Endothelial cell of umbilical vein (primary cell): Measurements from ENCODE around the gene UBE2M. TPM values are rescaled to one million over a fixed set of nuclear protein-coding genes. Genes with fewer than 3 reads are reported as not detected.
"Not testable (repeated sequence)": the region's sequence is repeated elsewhere in the genome, so short reads cannot be mapped to it uniquely, and the experiment has no call there.

Source experiments
- Bru-seq: library from RNA; stranded (reverse); fragments of 400-500 nt; gene quantifications from one replicate; lab custom pipeline; 2021; lab: Mats Ljungman, UMichigan
- BruChase-seq, 2 experiments: library from RNA; stranded (reverse); fragments of 400-500 nt; gene quantifications; one replicate each; lab custom pipeline; 2021; lab: Mats Ljungman, UMichigan
- BruUV-seq: library from RNA; stranded (reverse); fragments of 400-500 nt; replicated peaks from 2 replicates; lab custom pipeline; 2021; lab: Mats Ljungman, UMichigan
- CTCF ChIA-PET: fragments of 300-600, 350-600 bp; sonication (Branson Sonifier 250); formaldehyde crosslinking; loops from one replicate; lab custom pipeline; 2021; ENCODE audit warnings: antibody characterized with exemption, inconsistent platforms; lab: Charles Lee
- POLR2A ChIA-PET: fragments of 300-600, 350-600 bp; sonication (Branson Sonifier 250); formaldehyde crosslinking; loops from one replicate; lab custom pipeline; 2021; ENCODE audit warnings: antibody characterized with exemption, inconsistent platforms; lab: Charles Lee
- DNase-seq: peaks from one replicate; pipeline ENCODE4 v3.0.0-alpha.2; 2011; ENCODE audit warnings: low read depth, low spot score
- FAIRE-seq: peaks from 2 replicates; lab custom pipeline; 2011; peaks lifted over from hg19 to GRCh38; lab: Jason Lieb, UNC
- H2AFZ ChIP-seq: 2 replicates; pipeline ENCODE4 v1.6.0; 2012; ENCODE audit warnings: low read depth, low read length, control low read depth, inconsistent platforms
- H3K27ac ChIP-seq: 2 replicates; pipeline ENCODE4 v1.5.1; 2011; ENCODE audit warnings: low read depth, mild to moderate bottlenecking, control low read depth, low read length, moderate library complexity; ENCODE audit not compliant: insufficient read depth
- H3K27me3 ChIP-seq, 2 experiments: 2 replicates each; pipeline versions ENCODE4 v1.6.0 to v1.6.1; 2011; ENCODE audit warnings: low read length in 2 of 2, mixed read lengths in 1 of 2; ENCODE audit not compliant: control insufficient read depth in 2 of 2, insufficient read depth in 2 of 2
- H3K36me3 ChIP-seq, 2 experiments: 2 replicates in 1 of 2; 3 replicates in 1 of 2; pipeline ENCODE4 v1.5.1; 2011; ENCODE audit warnings: low read length in 2 of 2, mild to moderate bottlenecking in 1 of 2, moderate library complexity in 1 of 2; ENCODE audit not compliant: control insufficient read depth in 2 of 2, insufficient read depth in 2 of 2; ENCODE audit errors: extremely low read depth in 1 of 2
- H3K4me1 ChIP-seq: 3 replicates; pipeline ENCODE4 v1.5.1; 2011; ENCODE audit warnings: mild to moderate bottlenecking, low read length; ENCODE audit not compliant: control insufficient read depth, insufficient read depth; ENCODE audit errors: extremely low read depth
- H3K4me2 ChIP-seq: 2 replicates; pipeline ENCODE4 v1.6.1; 2011; ENCODE audit warnings: low read length, control low read depth, mixed read lengths; ENCODE audit not compliant: insufficient read depth
- H3K4me3 ChIP-seq, 3 experiments: fragments of 200-600 bp in 1 of 3; sonication (generic), shearing (Covaris generic) in 1 of 3; replicated peaks in 1 of 3; 2 replicates each; pipeline ENCODE4 v1.5.1; 2011 to 2016; ENCODE audit warnings: control low read depth in 3 of 3, low read length in 3 of 3, mild to moderate bottlenecking in 2 of 3, inconsistent platforms in 1 of 3, low read depth in 1 of 3, moderate library complexity in 1 of 3; ENCODE audit not compliant: insufficient read depth in 1 of 3
- H3K79me2 ChIP-seq: 2 replicates; pipeline ENCODE4 v1.6.0; 2012; ENCODE audit warnings: low read length, inconsistent platforms; ENCODE audit not compliant: control insufficient read depth, insufficient read depth
- H3K9ac ChIP-seq: replicated peaks from 2 replicates; pipeline ENCODE3; 2011; ENCODE audit warnings: low read length, control low read depth; ENCODE audit not compliant: insufficient read depth; ENCODE audit errors: extremely low read depth
- H3K9me1 ChIP-seq: replicated peaks from 3 replicates; pipeline ENCODE4 v1.6.0; 2011; ENCODE audit warnings: mild to moderate bottlenecking, low read length; ENCODE audit not compliant: control insufficient read depth, insufficient read depth; ENCODE audit errors: extremely low read depth
- H3K9me3 ChIP-seq: replicated peaks from 2 replicates; pipeline ENCODE4 v1.5.1; 2012; ENCODE audit warnings: low read length, inconsistent platforms; ENCODE audit not compliant: control insufficient read depth, insufficient read depth
- H4K20me1 ChIP-seq: replicated peaks from 2 replicates; pipeline ENCODE3; 2011; ENCODE audit warnings: mild to moderate bottlenecking, low read length; ENCODE audit not compliant: control insufficient read depth, insufficient read depth; ENCODE audit errors: extremely low read depth
- EZH2 ChIP-seq: IDR thresholded peaks from 2 replicates; pipeline ENCODE4 v1.6.1; 2012; ENCODE audit warnings: borderline replicate concordance, low read depth, mild to moderate bottlenecking, moderate library complexity, low read length, inconsistent platforms; ENCODE audit not compliant: severe bottlenecking
- FOS ChIP-seq: IDR thresholded peaks from 2 replicates; pipeline ENCODE4 v1.6.1; 2011; ENCODE audit warnings: mild to moderate bottlenecking, low read length, moderate library complexity, borderline replicate concordance; ENCODE audit not compliant: insufficient read depth
- JUN ChIP-seq: IDR thresholded peaks from 2 replicates; pipeline ENCODE4 v1.6.1; 2011; ENCODE audit warnings: borderline replicate concordance, low read depth; ENCODE audit not compliant: insufficient read length, insufficient read depth
- POLR2AphosphoS5 ChIP-seq: IDR thresholded peaks from 2 replicates; pipeline ENCODE4 v1.6.1; 2012; ENCODE audit warnings: low read depth, mild to moderate bottlenecking, control low read depth, low read length, moderate library complexity; ENCODE audit not compliant: insufficient read depth
- dilution Hi-C: fragments of 300-500 bp; cut with MboI; formaldehyde crosslinking; loops from one replicate; pipeline ENCODE4 v1.15.0; 2019; ENCODE audit warnings: low sequenced_read_pairs; ENCODE audit not compliant: extremely low pct_ligation_motif_present
- intact Hi-C: fragments of 100-400 bp; cut with micrococcal nuclease; formaldehyde crosslinking; loops from one replicate; pipeline ENCODE4 v1.10.0; 2022
- long read RNA-seq: library from polyadenylated mRNA; stranded (forward); transcript quantifications from one replicate; pipeline ENCODE4 v2.0.0, GENCODE V29; 2021
- polyA minus RNA-seq, 3 experiments: library from RNA; depleted of rRNA, polyadenylated mRNA; stranded (reverse); fragments of >200 nt; gene quantifications; 1 replicate in 1 of 3; 2 replicates in 2 of 3; pipeline ENCODE4 v1.2.3, GENCODE V29; 2011
- polyA plus RNA-seq, 4 experiments: library from polyadenylated mRNA; depleted of rRNA in 3 of 4; stranded (reverse) in 3 of 4; unstranded in 1 of 4; fragments of >200 nt; gene quantifications; 2 replicates each; pipeline versions ENCODE4 v1.2.1 to v1.2.3, GENCODE V29; 2011 to 2012; ENCODE audit warnings: missing spikeins in 1 of 4
- total RNA-seq: library from RNA; stranded (reverse); gene quantifications from 2 replicates; pipeline ENCODE4 v1.2.3, GENCODE V29; 2021

The UBE2M gene
- 102 and 106 TPM in 2 replicates for total RNA-seq
- 86.6 and 87.8 TPM in 2 replicates for polyA plus RNA-seq
- polyA plus RNA-seq (2011; cell fraction: cytosol; rRNA removed) = 88.2 and 98.9 TPM in 2 replicates
- 69.9 and 79.3 TPM in 2 replicates for polyA plus RNA-seq (2011; cell fraction: nucleus; rRNA removed)
- polyA plus RNA-seq (2012) = 94.9 and 96.3 TPM in 2 replicates
- 81.4 and 123 TPM in 2 replicates for polyA minus RNA-seq
- polyA minus RNA-seq (2011; cell fraction: cytosol; rRNA and poly(A)+ RNA removed) = 106 TPM
- polyA minus RNA-seq (2011; cell fraction: nucleus; rRNA and poly(A)+ RNA removed) = 19.2 and 22.9 TPM in 2 replicates
- percentile 65 among the genes with signal in this experiment for Bru-seq, nascent RNA
- BruChase-seq, experiment 1, labeled RNA remaining after a 6-hour chase = percentile 95 among the genes with signal in this experiment
- BruChase-seq, experiment 2, labeled RNA remaining after a 2-hour chase = percentile 88 among the genes with signal in this experiment
- long read RNA-seq, transcript UBE2M-201 (6 exons, 1,508 nt) = major isoform, 352 of 382 reads
- long read RNA-seq, partial matches to known transcripts = 4 of 382 reads
- long read RNA-seq, other reads (novel, unspliced or antisense) = 26 of 382 reads

DNA sequence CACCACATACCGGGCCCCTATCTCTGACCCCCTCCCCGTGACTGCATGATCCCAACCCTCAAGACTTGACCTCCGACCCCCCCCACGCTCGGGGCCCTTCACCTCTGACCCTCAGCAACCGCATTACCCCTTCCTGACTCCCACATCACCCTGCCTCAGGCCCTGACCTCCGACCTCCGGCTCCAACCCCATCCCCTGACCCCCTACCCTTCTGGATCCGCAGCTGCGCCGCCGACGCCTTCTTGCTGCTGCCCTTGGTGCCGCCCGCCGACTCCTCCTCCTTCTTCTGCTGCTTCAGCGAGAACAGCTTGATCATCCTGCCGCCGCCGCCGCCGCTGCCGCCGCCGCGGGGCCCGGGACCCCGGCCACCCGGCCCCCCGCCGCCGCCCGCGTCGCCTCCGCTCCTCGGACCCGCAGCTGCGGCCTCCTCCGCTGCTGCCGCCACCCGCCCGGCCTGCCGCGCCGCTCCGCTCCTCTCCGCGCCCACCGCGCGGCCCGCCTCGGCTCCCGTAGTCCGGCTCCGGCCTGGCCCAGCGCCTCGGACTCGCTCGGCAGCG is at the start of gene UBE2M:
TSS of gene UBE2M (minus strand) at position 546 of the 557 bp plus-strand sequence. CDS start at position 316, 230 bp downstream.
- H3K4me2 ChIP-seq = peak within 1 kb of the TSS; percentile 81
- no peaks in the 10 kb centered on the region for H4K20me1 ChIP-seq
- ChIA-PET CTCF (interaction anchor here (1.0 to 2.3 kb wide), 3 partner anchors 14 to 44 kb away, joined by 3 to 14 read pairs (median 5); partner anchors contain the start of genes TRIM28 and ZBTB45), POLR2A (no interaction called here)
- peaks cover 23% of the 10 kb centered on the region for H3K79me2 ChIP-seq
- peak within 1 kb of the TSS; percentile 93 for H3K9ac ChIP-seq
- no peak for DNase-seq
- dilution Hi-C loops = no loop called here
- peaks cover 5 to 10% of the 10 kb centered on the region in 2 experiments for H3K36me3 ChIP-seq
- peak within 1 kb of the TSS; percentile 83 for H3K27ac ChIP-seq
- FAIRE-seq = no peak
- TF ChIP-seq POLR2AphosphoS5 (peak; percentile 56), FOS (no peak), EZH2 (no peak), JUN (no peak)
- peaks cover 6 to 13% of the 10 kb centered on the region in 2 experiments for H3K27me3 ChIP-seq
- H3K4me1 ChIP-seq = peaks cover 44% of the 10 kb centered on the region
- H2AFZ ChIP-seq = peak within 1 kb of the TSS; percentile 60
- H3K9me3 ChIP-seq = no peaks in the 10 kb centered on the region
- no TSS peak for BruUV-seq
- H3K4me3 ChIP-seq = peak within 1 kb of the TSS; percentile 57 to 88 (median 85)
- intact Hi-C loops = no loop called here
- no peaks in the 10 kb centered on the region for H3K9me1 ChIP-seq

DNA sequence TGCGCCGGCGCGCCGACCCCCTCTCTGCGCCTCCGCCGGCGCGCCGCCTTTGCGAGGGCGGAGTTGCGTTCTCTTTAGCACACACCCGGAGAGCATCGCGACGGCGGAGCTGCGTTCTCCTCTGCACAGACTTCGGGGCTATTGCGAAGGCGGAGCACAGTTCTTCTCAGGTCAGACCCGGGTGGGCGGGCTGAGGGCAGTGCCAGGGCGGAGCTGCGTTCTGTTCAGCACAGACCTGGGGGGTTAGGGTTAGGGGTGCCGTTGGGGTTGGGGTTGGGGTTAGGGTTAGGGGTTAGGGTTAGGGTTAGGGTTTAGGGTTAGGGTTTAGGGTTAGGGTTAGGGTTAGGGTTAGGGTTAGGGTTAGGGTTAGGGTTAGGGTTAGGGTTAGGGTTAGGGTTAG is 48.8 kb upstream of the UBE2M start:
- H4K20me1 ChIP-seq, H3K9ac ChIP-seq, H3K4me2 ChIP-seq, H3K27ac ChIP-seq, H3K36me3 ChIP-seq, H3K9me1 ChIP-seq, BruUV-seq, CTCF ChIA-PET, H3K4me3 ChIP-seq, H3K4me1 ChIP-seq, FAIRE-seq, H2AFZ ChIP-seq, DNase-seq, dilution Hi-C loops, POLR2A ChIA-PET, H3K27me3 ChIP-seq, intact Hi-C loops, H3K79me2 ChIP-seq, H3K9me3 ChIP-seq: not testable (repeated sequence)
